ENCODE data around the gene EXD3.

Gene EXD3

GRCh38 chr9:137273611-137274320, 149.2 kb downstream of the EXD3 start:
- Histone ChIP-seq H3K27me3 (ENCODE audit: insufficient read depth, low read depth, severe bottlenecking) (no peaks in the 10 kb centered on the region), H3K36me3 (peaks cover 6% of the 10 kb centered on the region), H3K27ac (peak overlapping the region; percentile 77), H3K9me3 (ENCODE audit: severe bottlenecking) (no peaks in the 10 kb centered on the region), H3K4me3 (ENCODE audit: low read depth, low read length) (no peak overlapping the region)
- no peak for TF ChIP-seq CTCF (IDR thresholded peaks at IDR 0.05; ENCODE audit: low read depth, low read length)
- no peak for DNase-seq

- TF ChIP-seq CTCF (IDR thresholded peaks at IDR 0.05; ENCODE audit: low read depth, low read length), result no peak
- DNase-seq, result no peak
- H3K27ac ChIP-seq, result peak overlapping the region; percentile 36; the same call in 1 of the 2 replicates
- peaks cover 9% of the 10 kb centered on the region for H3K36me3 ChIP-seq
- no peak overlapping the region for H3K4me3 ChIP-seq (ENCODE audit: low read depth, low read length)
- no peaks in the 10 kb centered on the region for H3K9me3 ChIP-seq (ENCODE audit: severe bottlenecking)
- no peaks in the 10 kb centered on the region for H3K27me3 ChIP-seq (ENCODE audit: insufficient read depth, low read depth, severe bottlenecking)
These were observed 149.9 kb downstream of the EXD3 start for GRCh38 chr9:137273095-137273490.

GRCh38 chr9:137272241-137273094, 150.5 kb downstream of the EXD3 start:
- TF ChIP-seq CTCF (IDR thresholded peaks at IDR 0.05; ENCODE audit: low read depth, low read length), result no peak
- H3K36me3 ChIP-seq, result peaks cover 9% of the 10 kb centered on the region
- no peaks in the 10 kb centered on the region for H3K27me3 ChIP-seq (ENCODE audit: insufficient read depth, low read depth, severe bottlenecking)
- H3K27ac ChIP-seq, result peak overlapping the region; percentile 24
- no peak overlapping the region for H3K4me3 ChIP-seq (ENCODE audit: low read depth, low read length)
- no peak for DNase-seq
- no peaks in the 10 kb centered on the region for H3K9me3 ChIP-seq (ENCODE audit: severe bottlenecking)

- Histone ChIP-seq H3K4me3 (ENCODE audit: low read depth, low read length) (no peak overlapping the region), H3K27me3 (ENCODE audit: insufficient read depth, low read depth, severe bottlenecking) (no peaks in the 10 kb centered on the region), H3K27ac (peak overlapping the region; percentile 24; the same call in 1 of the 2 replicates), H3K9me3 (ENCODE audit: severe bottlenecking) (no peaks in the 10 kb centered on the region), H3K36me3 (peaks cover 9% of the 10 kb centered on the region)
- TF ChIP-seq CTCF (IDR thresholded peaks at IDR 0.05; ENCODE audit: low read depth, low read length), result no peak
- peak; percentile 46 for DNase-seq
These were observed 151.3 kb downstream of the EXD3 start for GRCh38 chr9:137271696-137272076.

GRCh38 chr9:137270929-137271695, 151.8 kb downstream of the EXD3 start:
- Histone ChIP-seq H3K9me3 (ENCODE audit: severe bottlenecking) (no peaks in the 10 kb centered on the region), H3K27me3 (ENCODE audit: insufficient read depth, low read depth, severe bottlenecking) (no peaks in the 10 kb centered on the region), H3K36me3 (peaks cover 9% of the 10 kb centered on the region), H3K4me3 (ENCODE audit: low read depth, low read length) (no peak overlapping the region), H3K27ac (no peak overlapping the region)
- no peak for DNase-seq
- TF ChIP-seq CTCF (IDR thresholded peaks at IDR 0.05; ENCODE audit: low read depth, low read length), result no peak

Measured in WERI-Rb-1 (cell line).